B cell (primary cell): ENCODE results near the gene SALL2. TPM values are rescaled to one million over a fixed set of nuclear protein-coding genes. Genes with fewer than 3 reads are reported as not detected.

Experiments
- ATAC-seq: fragments of 200-7000 bp; cut with Tn5 transposase; one replicate; pipeline ENCODE4 v1.10.0; 2021; ENCODE audit warnings: low read depth, mild to moderate bottlenecking, moderate number of reproducible peaks, moderate library complexity
- CTCF ChIA-PET: fragments of 350-600 bp; sonication (Branson Sonifier 250); formaldehyde crosslinking; loops from one replicate; lab custom pipeline; 2021; ENCODE audit warnings: antibody characterized with exemption, inconsistent platforms; lab: Charles Lee
- POLR2A ChIA-PET: fragments of 350-600 bp; sonication (Branson Sonifier 250); formaldehyde crosslinking; loops from one replicate; lab custom pipeline; 2021; ENCODE audit warnings: antibody characterized with exemption; lab: Charles Lee
- DNase-seq: peaks from one replicate; pipeline ENCODE4 v3.0.0; 2013
- H2AFZ ChIP-seq: 2 replicates; pipeline ENCODE4 v1.6.1; 2012; ENCODE audit warnings: mild to moderate bottlenecking, low read depth, low read length; ENCODE audit not compliant: insufficient read depth, poor library complexity, severe bottlenecking
- H3K27ac ChIP-seq, 2 donors: 1 replicate in 1 of 2; 2 replicates in 1 of 2; pipeline ENCODE4 v1.5.1; 2012 to 2013; ENCODE audit warnings: low read length in 2 of 2, mild to moderate bottlenecking in 2 of 2, moderate library complexity in 1 of 2
- H3K27me3 ChIP-seq, 4 experiments: fragments of 200-600 bp in 1 of 4; sonication (generic) in 1 of 4; replicated peaks in 1 of 4; 1 replicate in 2 of 4; 2 replicates in 2 of 4; pipeline versions ENCODE4 v1.6.1 to v1.7.0; 2013 to 2016; ENCODE audit warnings: low read length in 3 of 4, mild to moderate bottlenecking in 2 of 4, mixed read lengths in 1 of 4, moderate library complexity in 1 of 4; ENCODE audit not compliant: insufficient read depth in 4 of 4, control insufficient read depth in 3 of 4; ENCODE audit errors: control extremely low read depth in 1 of 4
- H3K36me3 ChIP-seq, 2 experiments: replicated peaks in 1 of 2; 1 replicate in 1 of 2; 2 replicates in 1 of 2; pipeline versions ENCODE4 v1.6.1 to v1.7.1; 2013; ENCODE audit warnings: low read length in 1 of 2; ENCODE audit not compliant: insufficient read depth in 2 of 2, control insufficient read depth in 1 of 2; ENCODE audit errors: control extremely low read depth in 1 of 2, extremely low read depth in 1 of 2
- H3K4me1 ChIP-seq, 2 donors: fragments of 200-600 bp in 1 of 2; sonication (generic) in 1 of 2; 1 replicate in 1 of 2; 2 replicates in 1 of 2; pipeline versions ENCODE4 v1.5.1 to v1.6.1; 2013 to 2017; ENCODE audit warnings: low read length in 2 of 2; ENCODE audit not compliant: control insufficient read depth in 2 of 2, insufficient read depth in 2 of 2
- H3K4me2 ChIP-seq: replicated peaks from 2 replicates; pipeline ENCODE3; 2012; ENCODE audit warnings: mild to moderate bottlenecking, low read depth, low read length; ENCODE audit not compliant: poor library complexity, severe bottlenecking
- H3K4me3 ChIP-seq, 5 experiments: fragments of 200-600 bp in 1 of 5; sonication (generic) in 1 of 5; 1 replicate in 3 of 5; 2 replicates in 2 of 5; pipeline versions ENCODE4 v1.5.1 to v1.7.0; 2011 to 2016; ENCODE audit warnings: low read length in 4 of 5, mild to moderate bottlenecking in 4 of 5, low read depth in 2 of 5, control low read depth in 1 of 5, moderate library complexity in 1 of 5; ENCODE audit not compliant: insufficient read depth in 1 of 5; ENCODE audit errors: control extremely low read depth in 1 of 5, extremely low read depth in 1 of 5
- H3K79me2 ChIP-seq: fragments of 200-600 bp; sonication (generic); one replicate; pipeline ENCODE4 v1.6.0; 2016; ENCODE audit warnings: low read length; ENCODE audit not compliant: control insufficient read depth, insufficient read depth
- H3K9ac ChIP-seq: fragments of 200-600 bp; sonication (generic); 2 replicates; pipeline ENCODE4 v1.6.1; 2017; ENCODE audit warnings: mild to moderate bottlenecking, low read length, moderate library complexity
- H3K9me3 ChIP-seq, 3 donors: one replicate each; pipeline versions ENCODE4 v1.6.1 to v1.7.1; 2013; ENCODE audit warnings: low read length in 2 of 3; ENCODE audit not compliant: control insufficient read depth in 2 of 3, insufficient read depth in 1 of 3; ENCODE audit errors: control extremely low read depth in 1 of 3
- H4K20me1 ChIP-seq: 2 replicates; pipeline ENCODE4 v1.6.0; 2012; ENCODE audit warnings: mild to moderate bottlenecking, low read length; ENCODE audit not compliant: insufficient read depth, control insufficient read depth, poor library complexity, severe bottlenecking
- H3K27ac Mint-ChIP-seq: one replicate; pipeline ENCODE4 v1.8.0; 2021; ENCODE audit warnings: mixed read lengths
- H3K27me3 Mint-ChIP-seq: one replicate; pipeline ENCODE4 v1.8.0; 2021; ENCODE audit warnings: mixed read lengths
- H3K4me1 Mint-ChIP-seq: one replicate; pipeline ENCODE4 v1.8.0; 2021; ENCODE audit warnings: mixed read lengths
- H3K4me3 Mint-ChIP-seq: one replicate; pipeline ENCODE4 v1.8.0; 2021; ENCODE audit warnings: mixed read lengths
- H3K9me3 Mint-ChIP-seq: one replicate; pipeline ENCODE4 v1.8.0; 2022; ENCODE audit warnings: mixed read lengths; ENCODE audit not compliant: insufficient read depth
- EZH2 ChIP-seq: IDR thresholded peaks from 2 replicates; pipeline ENCODE4 v1.6.1; 2012; ENCODE audit warnings: borderline replicate concordance, low read depth, mild to moderate bottlenecking, moderate library complexity, low read length; ENCODE audit not compliant: insufficient read depth, poor library complexity, severe bottlenecking
- WGBS: methylation state at CpG from one replicate; pipeline ENCODE4 v1.1.5; 2013; ENCODE audit warnings: missing lambda C conversion rate; ENCODE audit not compliant: insufficient coverage; 5-methylcytosine and 5-hydroxymethylcytosine counted together
- intact Hi-C: fragments of 100-400 bp; cut with micrococcal nuclease; formaldehyde crosslinking; loops from one replicate; pipeline ENCODE4 v1.10.0; 2022
- polyA plus RNA-seq: library from polyadenylated mRNA; depleted of rRNA; stranded (reverse); fragments of >200 nt; gene quantifications from 2 replicates; pipeline ENCODE4 v1.2.3, GENCODE V29; 2012
- total RNA-seq, 2 donors: library from RNA; stranded (reverse); fragments of 120-200 nt in 1 of 2; gene quantifications; 1 replicate in 1 of 2; 2 replicates in 1 of 2; pipeline versions ENCODE4 v1.2.3 to v1.2.4, GENCODE V29; 2013 to 2022
- TF ChIP-seq, protein P1 (sequence below): fragments of 200-600 bp; IDR thresholded peaks from one replicate; pipeline ENCODE4 v1.8.0; 2022; ENCODE audit warnings: antibody characterized with exemption, mild to moderate bottlenecking

The SALL2 gene
- total and polyA plus RNA-seq, 2 donors (not counting 1 experiment from before 2014, with no cell fraction given), result 0.39 to 2.5 TPM

DNA sequence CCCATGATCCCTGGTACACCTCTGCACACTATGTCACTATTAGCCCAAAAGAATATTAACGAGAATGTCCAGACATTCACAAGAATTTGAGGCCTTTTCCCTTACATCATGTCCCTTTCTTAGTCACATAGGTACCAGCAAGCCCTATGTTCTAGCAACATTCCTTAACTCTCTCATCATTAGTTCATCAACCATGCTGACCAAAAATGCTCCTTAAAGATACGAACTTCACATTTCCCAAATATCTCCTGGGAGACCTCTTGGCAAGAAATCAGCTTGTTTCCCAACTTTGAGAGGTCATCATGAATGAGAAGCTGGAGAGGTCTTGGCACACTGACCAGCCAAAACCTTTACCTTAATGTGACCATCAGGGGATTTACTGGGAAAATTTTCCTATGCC, 4.6 kb downstream of the SALL2 start:
- TF ChIP-seq, protein P1, sequence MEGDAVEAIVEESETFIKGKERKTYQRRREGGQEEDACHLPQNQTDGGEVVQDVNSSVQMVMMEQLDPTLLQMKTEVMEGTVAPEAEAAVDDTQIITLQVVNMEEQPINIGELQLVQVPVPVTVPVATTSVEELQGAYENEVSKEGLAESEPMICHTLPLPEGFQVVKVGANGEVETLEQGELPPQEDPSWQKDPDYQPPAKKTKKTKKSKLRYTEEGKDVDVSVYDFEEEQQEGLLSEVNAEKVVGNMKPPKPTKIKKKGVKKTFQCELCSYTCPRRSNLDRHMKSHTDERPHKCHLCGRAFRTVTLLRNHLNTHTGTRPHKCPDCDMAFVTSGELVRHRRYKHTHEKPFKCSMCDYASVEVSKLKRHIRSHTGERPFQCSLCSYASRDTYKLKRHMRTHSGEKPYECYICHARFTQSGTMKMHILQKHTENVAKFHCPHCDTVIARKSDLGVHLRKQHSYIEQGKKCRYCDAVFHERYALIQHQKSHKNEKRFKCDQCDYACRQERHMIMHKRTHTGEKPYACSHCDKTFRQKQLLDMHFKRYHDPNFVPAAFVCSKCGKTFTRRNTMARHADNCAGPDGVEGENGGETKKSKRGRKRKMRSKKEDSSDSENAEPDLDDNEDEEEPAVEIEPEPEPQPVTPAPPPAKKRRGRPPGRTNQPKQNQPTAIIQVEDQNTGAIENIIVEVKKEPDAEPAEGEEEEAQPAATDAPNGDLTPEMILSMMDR, result no peak
- no peak for TF ChIP-seq EZH2
- Mint-ChIP-seq H3K9me3 (no peaks in the 10 kb centered on the region), H3K27ac (no peak overlapping the region), H3K4me1 (peaks cover 3% of the 10 kb centered on the region), H3K27me3 (peaks cover 32% of the 10 kb centered on the region), H3K4me3 (no peak overlapping the region)
- H3K9me3 ChIP-seq, result no peaks in the 10 kb centered on the region
- no peaks in the 10 kb centered on the region for H3K79me2 ChIP-seq
- intact Hi-C loops, result no loop called here
- ATAC-seq (no peak), DNase-seq (no peak)
- 100% methylated on average over 1 of the region's 2 CpGs for WGBS
- ChIA-PET POLR2A (no interaction called here), CTCF (no interaction called here)
- H3K4me1 ChIP-seq, result peaks cover under 1 to 3% of the 10 kb centered on the region in 2 donors
- H3K9ac ChIP-seq, result no peak overlapping the region
- peaks cover 0 to 4% (median 2%) of the 10 kb centered on the region in 4 experiments for H3K27me3 ChIP-seq
- no peak overlapping the region for H3K4me2 ChIP-seq
- H3K4me3 ChIP-seq, result no peak overlapping the region
- no peaks in the 10 kb centered on the region for H4K20me1 ChIP-seq
- H3K27ac ChIP-seq, result no peak overlapping the region
- H3K36me3 ChIP-seq, result no peaks in the 10 kb centered on the region
- no peak overlapping the region for H2AFZ ChIP-seq

DNA sequence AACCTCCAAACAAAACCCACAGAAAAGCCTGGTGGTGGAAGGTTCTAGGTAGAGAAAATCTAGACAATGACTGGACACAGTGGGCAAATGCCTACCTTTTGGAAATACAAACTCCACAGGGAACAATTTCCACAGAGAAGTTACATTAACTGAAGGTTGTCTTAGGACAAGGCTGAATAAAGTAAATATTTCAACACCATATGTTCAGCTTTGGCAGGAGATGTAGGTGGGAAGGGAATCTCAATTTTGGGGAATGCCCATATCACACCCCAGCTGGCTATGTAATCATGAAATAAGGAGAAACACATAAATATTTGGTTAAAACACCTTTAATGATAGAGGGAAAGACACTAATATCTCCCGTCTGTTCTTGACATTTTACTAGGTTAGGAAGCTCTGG, 5.4 kb downstream of the SALL2 start:
- no peaks in the 10 kb centered on the region for H3K79me2 ChIP-seq
- Mint-ChIP-seq H3K4me3 (no peak overlapping the region), H3K27me3 (peaks cover 37% of the 10 kb centered on the region), H3K9me3 (no peaks in the 10 kb centered on the region), H3K4me1 (peaks cover 3% of the 10 kb centered on the region), H3K27ac (no peak overlapping the region)
- DNase-seq (no peak), ATAC-seq (no peak)
- POLR2A ChIA-PET, result no interaction called here
- H3K9ac ChIP-seq, result no peak overlapping the region
- H3K9me3 ChIP-seq, result no peaks in the 10 kb centered on the region
- no peaks in the 10 kb centered on the region for H3K4me1 ChIP-seq
- no peak for TF ChIP-seq EZH2
- TF ChIP-seq, protein P1, result no peak
- H4K20me1 ChIP-seq, result no peaks in the 10 kb centered on the region
- intact Hi-C loops, result no loop called here
- H3K27ac ChIP-seq, result no peak overlapping the region
- H3K4me3 ChIP-seq, result no peak overlapping the region
- no peak overlapping the region for H2AFZ ChIP-seq
- no CpG with 5 or more reads among the region's 1 CpG for WGBS
- no peak overlapping the region for H3K4me2 ChIP-seq
- H3K36me3 ChIP-seq, result no peaks in the 10 kb centered on the region
- peaks cover 0 to 4% (median 2%) of the 10 kb centered on the region in 4 experiments for H3K27me3 ChIP-seq
- CTCF ChIA-PET, result no interaction called here
